ENCODE measurements around the gene NINJ2. TPM values are rescaled to one million over a fixed set of nuclear protein-coding genes. Genes with fewer than 3 reads are reported as not detected.
"Not testable (repeated sequence)": the region's sequence is repeated elsewhere in the genome, so short reads cannot be mapped to it uniquely, and the experiment has no call there.

The NINJ2 gene
- total RNA-seq, 1 donor from 2014 or later: not detected

GRCh38 chr12:580813-581212 is 82.4 kb downstream of the NINJ2 start:
- no peak overlapping the region for H3K4me3 ChIP-seq (ENCODE audit: low read depth, low read length)
- TF ChIP-seq, protein P1, sequence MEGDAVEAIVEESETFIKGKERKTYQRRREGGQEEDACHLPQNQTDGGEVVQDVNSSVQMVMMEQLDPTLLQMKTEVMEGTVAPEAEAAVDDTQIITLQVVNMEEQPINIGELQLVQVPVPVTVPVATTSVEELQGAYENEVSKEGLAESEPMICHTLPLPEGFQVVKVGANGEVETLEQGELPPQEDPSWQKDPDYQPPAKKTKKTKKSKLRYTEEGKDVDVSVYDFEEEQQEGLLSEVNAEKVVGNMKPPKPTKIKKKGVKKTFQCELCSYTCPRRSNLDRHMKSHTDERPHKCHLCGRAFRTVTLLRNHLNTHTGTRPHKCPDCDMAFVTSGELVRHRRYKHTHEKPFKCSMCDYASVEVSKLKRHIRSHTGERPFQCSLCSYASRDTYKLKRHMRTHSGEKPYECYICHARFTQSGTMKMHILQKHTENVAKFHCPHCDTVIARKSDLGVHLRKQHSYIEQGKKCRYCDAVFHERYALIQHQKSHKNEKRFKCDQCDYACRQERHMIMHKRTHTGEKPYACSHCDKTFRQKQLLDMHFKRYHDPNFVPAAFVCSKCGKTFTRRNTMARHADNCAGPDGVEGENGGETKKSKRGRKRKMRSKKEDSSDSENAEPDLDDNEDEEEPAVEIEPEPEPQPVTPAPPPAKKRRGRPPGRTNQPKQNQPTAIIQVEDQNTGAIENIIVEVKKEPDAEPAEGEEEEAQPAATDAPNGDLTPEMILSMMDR (conservative IDR thresholded peaks at IDR 0.05; ENCODE audit: low read depth, low read length): no peak
- DNase-seq (ENCODE audit: low read depth): no peak

- TF ChIP-seq, protein P1 (conservative IDR thresholded peaks at IDR 0.05; ENCODE audit: low read depth, low read length): no peak
- H3K4me3 ChIP-seq (ENCODE audit: low read depth, low read length): no peak overlapping the region
- DNase-seq (ENCODE audit: low read depth): no peak
Observed at GRCh38 chr12:579420-580110, 83.7 kb downstream of the NINJ2 start.

- no peak for DNase-seq (ENCODE audit: low read depth)
- TF ChIP-seq, protein P1 (conservative IDR thresholded peaks at IDR 0.05; ENCODE audit: low read depth, low read length): no peak
- no peak overlapping the region for H3K4me3 ChIP-seq (ENCODE audit: low read depth, low read length)
Observed at GRCh38 chr12:578748-579419, 84.4 kb downstream of the NINJ2 start.

- DNase-seq (ENCODE audit: low read depth); H3K4me3 ChIP-seq (ENCODE audit: low read depth, low read length): not testable (repeated sequence)
Observed at GRCh38 chr12:577994-578747, 85.1 kb downstream of the NINJ2 start.

DNA sequence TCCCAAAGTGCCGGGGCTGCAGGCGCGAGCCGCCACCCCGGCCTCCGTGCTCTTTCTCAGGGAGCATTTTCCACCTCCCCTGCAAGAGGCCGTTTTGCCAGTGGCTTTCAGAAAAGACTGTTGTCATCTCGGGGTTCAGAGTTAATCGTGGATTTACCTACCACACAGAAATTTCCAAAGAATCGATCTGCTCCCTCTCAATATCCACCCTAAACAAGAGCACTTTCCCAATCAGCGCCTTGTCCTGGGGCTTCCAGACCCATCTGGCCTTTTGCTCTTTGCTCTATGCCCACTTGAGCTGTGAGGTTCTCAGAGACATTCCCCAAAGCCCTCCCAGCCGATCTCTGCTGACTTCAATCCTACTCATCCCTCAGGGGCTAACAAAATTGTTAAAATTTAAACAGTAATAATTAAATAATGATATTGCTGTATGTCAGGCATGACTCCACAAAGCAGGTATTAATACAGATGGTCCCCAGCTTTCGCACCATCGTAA is 86.6 kb downstream of the NINJ2 start:
- DNase-seq (ENCODE audit: low read depth): no peak
- no peak overlapping the region for H3K4me3 ChIP-seq (ENCODE audit: low read depth, low read length)
- TF ChIP-seq, protein P1 (conservative IDR thresholded peaks at IDR 0.05; ENCODE audit: low read depth, low read length): no peak

DNA sequence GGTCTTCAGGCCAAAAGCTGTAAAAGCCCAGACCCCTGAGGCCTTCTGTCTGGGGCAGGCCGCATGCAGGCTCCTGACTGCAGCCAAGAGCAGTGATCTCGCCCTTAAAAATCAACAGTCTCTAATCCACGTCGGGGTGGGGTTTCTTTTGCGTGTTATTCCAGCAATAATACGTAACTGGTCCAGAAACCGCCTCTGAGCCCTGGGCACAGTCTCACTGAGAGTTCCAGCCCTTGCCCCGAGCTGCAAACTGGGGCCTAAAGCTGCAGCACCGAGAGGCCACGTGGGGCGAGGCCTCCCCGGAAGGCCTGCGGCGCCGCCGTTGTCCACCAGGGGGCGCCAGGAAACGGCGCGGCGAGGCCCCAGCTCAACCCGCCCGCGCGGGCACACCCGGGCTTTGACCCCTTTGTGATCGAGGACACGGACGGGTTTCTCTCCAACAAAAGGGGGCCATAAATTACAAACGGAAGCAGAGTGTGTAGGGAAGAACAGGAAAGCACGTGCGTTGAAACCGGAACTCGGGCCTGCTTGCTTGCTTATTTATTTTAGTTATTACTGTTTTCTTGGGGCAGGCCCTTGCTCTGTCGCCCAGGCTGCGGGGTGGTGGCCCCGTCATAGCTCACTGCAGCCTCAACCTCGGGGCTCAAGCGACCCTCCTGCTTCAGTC is 87.2 kb downstream of the NINJ2 start:
- peak overlapping the region; percentile 24 for H3K4me3 ChIP-seq (ENCODE audit: low read depth, low read length)
- TF ChIP-seq, protein P1 (conservative IDR thresholded peaks at IDR 0.05; ENCODE audit: low read depth, low read length): peak; percentile 91
- DNase-seq (ENCODE audit: low read depth): no peak

DNA sequence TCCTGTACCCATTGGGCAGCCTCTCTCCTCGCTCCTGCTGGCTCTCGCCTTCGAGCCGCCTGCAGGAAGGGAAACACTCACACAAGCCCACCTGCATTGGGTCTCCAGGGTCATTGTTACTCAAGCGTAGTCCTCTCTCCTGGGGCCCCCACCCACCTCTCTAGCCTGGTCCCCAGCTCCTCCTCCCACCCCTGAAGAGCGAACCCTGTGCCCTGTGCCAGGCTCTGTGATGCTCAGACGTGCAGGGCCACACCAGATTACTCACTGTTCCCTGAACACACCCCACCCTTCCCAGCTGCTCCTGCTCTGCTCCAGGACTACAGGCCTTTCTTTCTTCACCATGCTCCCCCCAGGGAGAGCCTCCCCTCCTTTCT is 88.1 kb downstream of the NINJ2 start:
- no peak overlapping the region for H3K4me3 ChIP-seq (ENCODE audit: low read depth, low read length)
- no peak for DNase-seq (ENCODE audit: low read depth)
- TF ChIP-seq, protein P1 (conservative IDR thresholded peaks at IDR 0.05; ENCODE audit: low read depth, low read length): no peak

Data from epithelial cell of proximal tubule (primary cell).